A549 treated with RU486 at 1 μM for 4 hours (cell line): Measurements from ENCODE around the gene FXYD7. TPM values are rescaled to one million over a fixed set of nuclear protein-coding genes. Genes with fewer than 3 reads are reported as not detected.

Experiments used
- total RNA-seq: library from RNA; stranded (reverse); fragments of 200-300 nt; extraction: Qiagen RNA extraction; gene quantifications from 5 replicates; pipeline ENCODE4 v1.2.3, GENCODE V29; 2022; ENCODE audit warnings: low read depth

FXYD7 gene
- total RNA-seq: 0.22 to 0.33 TPM (median 0.30 TPM) in 4 of 5 replicates, not detected in the other

DNA sequence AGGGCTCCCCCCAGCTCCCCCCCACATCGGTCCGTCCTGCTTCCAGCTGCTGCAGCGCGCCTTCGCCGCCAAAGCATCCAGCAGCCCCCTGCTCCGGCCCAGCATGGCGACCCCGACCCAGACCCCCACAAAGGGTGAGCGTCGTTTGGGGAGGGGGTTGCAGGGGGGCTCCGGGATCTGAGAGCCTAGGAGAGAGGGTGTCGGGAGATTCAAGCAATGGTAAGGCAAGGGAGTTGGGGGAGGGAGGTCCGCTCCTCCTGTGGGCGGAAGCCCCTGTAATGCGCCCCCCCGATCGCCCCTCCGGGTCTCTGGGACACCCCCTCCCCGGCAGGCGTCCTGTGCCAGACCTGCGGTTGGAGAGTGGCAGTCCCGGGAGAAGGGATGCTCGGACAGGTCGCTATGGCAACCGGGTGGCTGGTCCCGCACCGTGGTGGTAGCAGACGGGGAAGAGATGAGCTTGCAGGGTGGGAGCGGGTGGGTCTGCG, at the start of gene FXYD7:
TSS of gene FXYD7 (plus strand) at position 25 of the 485 bp plus-strand sequence. CDS start at position 104, 79 bp downstream.

DNA sequence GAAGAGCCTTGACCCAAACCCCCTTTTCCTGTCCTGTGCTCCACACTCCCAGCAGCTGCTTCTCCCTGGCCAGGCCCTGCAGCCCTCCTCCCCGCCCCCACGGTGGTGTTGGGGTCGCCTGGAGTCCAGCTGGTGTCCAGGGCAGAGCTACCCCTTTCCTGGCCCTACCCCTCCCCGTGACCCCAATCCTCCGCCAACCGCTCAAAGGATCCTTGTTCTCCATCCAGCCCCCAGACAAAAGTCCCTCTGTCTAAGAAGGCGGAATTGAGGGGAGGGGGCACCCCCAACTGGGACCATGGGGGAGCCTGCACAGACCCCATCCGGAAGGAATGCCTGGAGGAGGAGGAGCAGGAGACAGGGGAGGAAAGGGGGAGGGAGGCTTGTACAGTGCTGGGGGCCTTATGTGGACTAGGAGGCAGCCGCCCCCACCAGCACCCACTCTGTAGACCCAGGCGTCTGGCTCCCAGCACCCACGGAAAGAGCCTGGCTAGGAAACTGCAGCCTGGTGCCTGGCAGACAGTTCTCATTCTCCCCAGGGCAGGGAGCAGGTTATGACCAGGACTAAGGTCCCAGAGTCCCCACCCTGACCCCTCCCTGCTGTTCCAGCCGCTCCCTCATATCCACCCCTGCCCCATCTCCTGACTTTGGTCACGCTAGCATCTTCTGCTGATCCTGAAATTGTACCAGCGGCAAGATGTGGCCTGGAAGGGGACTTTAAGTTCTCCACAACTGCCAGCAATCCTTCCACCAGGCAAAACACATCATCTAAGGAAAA, 27.7 kb upstream of the FXYD7 start, which contains the start of gene FXYD3:
TSS of gene FXYD3 (plus strand) at position 647 of the 775 bp plus-strand sequence. CDS start 3,554 bp downstream, outside the sequence.

DNA sequence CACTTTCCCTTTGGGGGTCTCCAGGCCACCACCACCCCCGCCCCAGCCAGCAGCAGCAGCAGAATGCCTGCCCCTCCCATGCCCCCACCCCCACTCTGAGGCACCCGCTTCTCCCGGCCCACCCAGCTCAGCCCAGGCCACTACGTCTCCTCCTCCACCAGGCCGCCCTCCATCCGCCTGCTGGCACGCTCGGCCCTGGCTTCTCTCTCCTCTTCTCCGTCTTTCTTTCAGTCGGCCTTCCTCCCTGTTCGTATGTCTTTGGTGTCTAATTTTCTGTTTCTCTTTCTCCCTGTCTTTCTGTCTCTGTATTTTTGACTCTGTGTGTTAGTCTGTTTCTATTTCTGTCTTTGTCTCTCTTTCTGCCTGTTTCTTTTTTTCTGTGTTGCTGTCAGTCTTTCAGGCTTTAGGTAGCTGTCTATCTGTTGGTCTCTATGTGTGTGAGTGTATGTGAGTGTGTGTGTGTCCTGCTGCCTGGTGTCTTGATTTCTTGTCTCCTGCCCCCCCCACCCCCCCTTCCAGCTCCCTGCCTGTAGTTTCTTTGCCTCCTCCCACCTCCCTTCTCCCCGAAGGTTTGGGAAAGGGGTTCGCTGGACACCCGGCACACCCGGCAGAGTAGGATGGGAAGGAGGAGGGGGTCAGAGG, 8.3 kb upstream of the FXYD7 start, which contains the start of gene LGI4:
TSS of gene LGI4 (minus strand) at position 459 of the 642 bp plus-strand sequence. CDS start at position 80, 379 bp downstream.

GRCh38 chr19:35138305-35138892, 4.7 kb upstream of the FXYD7 start, which contains the start of gene FXYD1:
FXYD1 (plus strand) TSS chr19:35138824; CDS start chr19:35140080, 1,256 bp downstream.

DNA sequence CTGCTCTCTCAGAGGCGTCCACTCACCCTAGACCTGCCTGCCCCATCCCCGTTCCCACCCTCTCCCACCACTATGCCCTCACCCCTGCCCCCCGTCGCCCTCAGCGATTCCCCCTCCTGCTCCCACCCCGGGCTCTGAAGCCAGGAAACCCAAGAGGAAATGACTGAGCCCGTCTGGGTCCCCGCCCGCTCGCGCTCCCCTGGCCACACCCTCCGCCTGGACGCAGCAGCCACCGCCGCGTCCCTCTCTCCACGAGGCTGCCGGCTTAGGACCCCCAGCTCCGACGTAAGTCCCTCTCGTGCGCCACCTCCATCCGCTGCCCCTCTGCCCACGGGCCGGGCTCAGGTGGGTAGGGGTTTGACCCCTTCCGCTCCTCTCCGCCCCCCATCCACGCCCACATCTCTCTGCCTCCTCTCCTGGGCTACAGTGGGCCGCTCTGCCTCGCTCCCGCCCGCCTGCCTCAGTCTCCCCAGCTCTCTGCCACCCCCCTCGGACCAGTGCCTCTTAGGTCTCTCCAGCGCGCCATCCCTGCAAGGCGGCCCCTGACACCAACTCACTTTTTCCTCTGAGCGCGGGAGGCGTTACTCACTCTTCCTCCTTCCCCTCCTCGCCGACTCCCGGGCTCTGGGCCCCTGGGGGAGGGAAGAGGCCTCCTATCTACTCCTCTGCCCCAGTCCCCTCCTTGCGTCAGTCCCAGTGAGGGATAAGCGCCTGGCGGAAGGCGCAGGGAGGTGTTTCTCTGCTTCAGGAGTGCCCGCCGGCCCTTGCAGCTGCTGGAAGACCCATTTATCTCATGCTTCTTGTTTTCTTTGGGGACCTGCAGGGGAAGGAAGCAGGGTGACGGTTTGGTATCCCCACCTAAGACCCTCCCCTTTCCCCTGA, 11.7 kb downstream of the FXYD7 start, which contains the start of gene FXYD5:
TSS of gene FXYD5 (plus strand) at position 211 of the 882 bp plus-strand sequence. CDS start 816 bp downstream, outside the sequence.

Other genes starting within 250 kb of the FXYD7 start
- 4.4 to 6.1 TPM (median 5.5 TPM) in 5 replicates for gene ZNF30, start 216.4 kb upstream of the FXYD7 start, total RNA-seq
- 1.8 to 1.9 TPM (median 1.9 TPM) in 5 replicates for gene ZNF792, start 179.0 kb upstream of the FXYD7 start, total RNA-seq
- 110 to 142 TPM (median 131 TPM) in 5 replicates for gene GRAMD1A, start 142.9 kb upstream of the FXYD7 start, total RNA-seq
- gene SCN1B, start 112.8 kb upstream of the FXYD7 start, total RNA-seq: 9.6 to 19.7 TPM (median 15.9 TPM) in 5 replicates
- 0.10 to 0.34 TPM (median 0.24 TPM) in 5 replicates for gene HPN, start 101.5 kb upstream of the FXYD7 start, total RNA-seq
- 0.21 to 0.57 TPM (median 0.28 TPM) in 3 of 5 replicates, not detected in the others for gene FXYD3, start 27.4 kb upstream of the FXYD7 start, total RNA-seq
- gene LGI4, start 8.2 kb upstream of the FXYD7 start, total RNA-seq: 0.06 to 0.21 TPM (median 0.16 TPM) in 5 replicates
- gene FXYD1, start 4.4 kb upstream of the FXYD7 start, total RNA-seq: 0.37 TPM in 1 of 5 replicates, not detected in the others
- gene FXYD5, start 11.5 kb downstream of the FXYD7 start, total RNA-seq: 190 to 236 TPM (median 225 TPM) in 5 replicates
- not detected in 5 replicates for gene FAM187B, start 85.5 kb downstream of the FXYD7 start, total RNA-seq
- 6.4 to 11.6 TPM (median 10.4 TPM) in 5 replicates for gene LSR, start 105.7 kb downstream of the FXYD7 start, total RNA-seq
- gene USF2, start 125.7 kb downstream of the FXYD7 start, total RNA-seq: 129 to 163 TPM (median 162 TPM) in 5 replicates
- gene HAMP, start 139.3 kb downstream of the FXYD7 start, total RNA-seq: 0.31 TPM in 1 of 5 replicates, not detected in the others
- not detected in 5 replicates for gene MAG, start 148.9 kb downstream of the FXYD7 start, total RNA-seq
- gene CD22, start 185.9 kb downstream of the FXYD7 start, total RNA-seq: 0.49 to 2.2 TPM (median 0.81 TPM) in 5 replicates
- 0.06 TPM in 1 of 5 replicates, not detected in the others for gene FFAR1, start 204.6 kb downstream of the FXYD7 start, total RNA-seq
- gene FFAR3, start 215.2 kb downstream of the FXYD7 start, total RNA-seq: not detected in 5 replicates
- gene GPR42, start 227.8 kb downstream of the FXYD7 start, total RNA-seq: not detected in 5 replicates